Bronchial epithelial cell (primary cell): ENCODE data around the gene ECHDC3. TPM values are rescaled to one million over a fixed set of nuclear protein-coding genes. Genes with fewer than 3 reads are reported as not detected.
A peak's percentile ranks its signal among the peaks of the same experiment; 100 is the strongest.

ENCODE experiments used
- DNase-seq: peaks from one replicate; pipeline ENCODE4 v3.0.0-alpha.2; 2010; ENCODE audit warnings: low read depth
- FAIRE-seq: peaks from 2 replicates; lab custom pipeline; 2011; peaks lifted over from hg19 to GRCh38; lab: Jason Lieb, UNC
- H3K27me3 ChIP-seq: 2 replicates; pipeline ENCODE4 v1.5.1; 2011; ENCODE audit warnings: low read length; ENCODE audit not compliant: control insufficient read depth, insufficient read depth
- H3K36me3 ChIP-seq: 2 replicates; pipeline ENCODE4 v1.5.1; 2011; ENCODE audit warnings: low read length; ENCODE audit not compliant: control insufficient read depth, insufficient read depth
- H3K4me3 ChIP-seq: 2 replicates; pipeline ENCODE4 v1.5.1; 2011; ENCODE audit warnings: mild to moderate bottlenecking, low read depth, low read length, control low read depth
- CTCF ChIP-seq: IDR thresholded peaks from 2 replicates; pipeline ENCODE4 v1.5.1; 2011; ENCODE audit warnings: mild to moderate bottlenecking, moderate library complexity, low read length, control low read depth, inconsistent platforms; ENCODE audit not compliant: insufficient read depth, severe bottlenecking
- total RNA-seq: library from RNA; depleted of rRNA; stranded (reverse); fragments of >200 nt; gene quantifications from 2 replicates; pipeline ENCODE4 v1.2.1, GENCODE V29; 2014

ECHDC3 gene
- total RNA-seq: 1.6 and 10.0 TPM in 2 replicates

DNA sequence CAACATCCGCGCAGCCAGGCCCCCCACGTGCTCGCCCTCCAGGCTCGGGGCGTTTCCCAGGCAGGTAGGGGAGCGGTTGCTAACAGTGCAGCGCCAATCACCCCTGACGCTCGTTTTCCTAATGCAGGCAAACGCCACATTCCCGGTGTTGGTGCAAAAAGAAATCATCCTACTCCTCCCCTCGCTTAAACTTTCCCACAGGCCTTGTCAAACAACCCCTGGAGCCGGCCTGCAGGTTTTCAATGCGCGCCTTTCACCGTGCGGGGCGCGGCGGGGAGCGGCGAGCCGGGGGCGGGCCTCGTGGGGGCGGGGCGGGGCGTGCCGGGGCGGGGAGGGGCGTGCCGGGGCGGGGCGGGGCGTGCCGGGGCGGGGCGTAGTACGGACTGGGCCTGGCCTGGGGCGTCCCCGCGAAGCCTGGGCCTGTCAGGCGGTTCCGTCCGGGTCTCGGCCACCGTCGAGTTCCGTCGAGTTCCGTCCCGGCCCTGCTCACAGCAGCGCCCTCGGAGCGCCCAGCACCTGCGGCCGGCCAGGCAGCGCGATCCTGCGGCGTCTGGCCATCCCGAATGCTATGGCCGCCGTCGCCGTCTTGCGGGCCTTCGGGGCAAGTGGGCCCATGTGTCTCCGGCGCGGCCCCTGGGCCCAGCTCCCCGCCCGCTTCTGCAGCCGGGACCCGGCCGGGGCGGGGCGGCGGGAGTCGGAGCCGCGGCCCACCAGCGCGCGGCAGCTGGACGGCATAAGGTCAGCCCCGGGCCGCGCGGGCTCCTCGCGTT is at the start of gene ECHDC3:
TSS of gene ECHDC3 (plus strand) at position 374 of the 770 bp plus-strand sequence. CDS start at position 569, 195 bp downstream.
- Histone ChIP-seq H3K27me3 (no peaks in the 10 kb centered on the region), H3K36me3 (no peaks in the 10 kb centered on the region), H3K4me3 (peak within 1 kb of the TSS; percentile 62)
- no peak for FAIRE-seq
- no peak for TF ChIP-seq CTCF
- peak; percentile 27 for DNase-seq

GRCh38 chr10:11693376-11693775 is 48.8 kb upstream of the ECHDC3 start:
- H3K27me3 ChIP-seq: no peaks in the 10 kb centered on the region
- DNase-seq: no peak
- no peaks in the 10 kb centered on the region for H3K36me3 ChIP-seq
- FAIRE-seq: no peak
- TF ChIP-seq CTCF: no peak
- no peak overlapping the region for H3K4me3 ChIP-seq

DNA sequence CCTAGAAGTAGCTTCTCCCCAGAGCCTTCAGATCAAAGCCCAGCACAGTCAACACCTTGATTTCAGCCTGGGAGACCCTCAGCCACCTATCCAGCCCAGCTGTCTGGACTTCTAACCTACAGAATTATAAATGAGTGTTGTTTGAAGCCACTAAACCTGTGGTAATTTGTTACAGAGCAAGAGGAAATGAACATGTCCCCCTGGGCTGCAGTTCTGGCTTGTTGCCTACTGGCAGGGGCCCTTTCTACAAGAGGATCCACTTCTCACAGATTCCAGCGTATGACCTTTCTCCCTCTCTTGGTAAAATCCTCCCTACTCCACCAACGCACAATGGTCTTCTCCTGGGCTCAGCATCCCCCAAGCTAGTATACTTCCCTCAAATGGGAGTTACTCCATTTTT is 46.4 kb upstream of the ECHDC3 start:
- TF ChIP-seq CTCF: no peak
- FAIRE-seq (no peak), DNase-seq (no peak)
- no peaks in the 10 kb centered on the region for H3K36me3 ChIP-seq
- H3K4me3 ChIP-seq: no peak overlapping the region
- H3K27me3 ChIP-seq: no peaks in the 10 kb centered on the region

GRCh38 chr10:11697718-11698527 is 44.3 kb upstream of the ECHDC3 start:
- FAIRE-seq (no peak), DNase-seq (no peak)
- TF ChIP-seq CTCF: no peak
- no peaks in the 10 kb centered on the region for H3K36me3 ChIP-seq
- no peak overlapping the region for H3K4me3 ChIP-seq
- no peaks in the 10 kb centered on the region for H3K27me3 ChIP-seq

DNA sequence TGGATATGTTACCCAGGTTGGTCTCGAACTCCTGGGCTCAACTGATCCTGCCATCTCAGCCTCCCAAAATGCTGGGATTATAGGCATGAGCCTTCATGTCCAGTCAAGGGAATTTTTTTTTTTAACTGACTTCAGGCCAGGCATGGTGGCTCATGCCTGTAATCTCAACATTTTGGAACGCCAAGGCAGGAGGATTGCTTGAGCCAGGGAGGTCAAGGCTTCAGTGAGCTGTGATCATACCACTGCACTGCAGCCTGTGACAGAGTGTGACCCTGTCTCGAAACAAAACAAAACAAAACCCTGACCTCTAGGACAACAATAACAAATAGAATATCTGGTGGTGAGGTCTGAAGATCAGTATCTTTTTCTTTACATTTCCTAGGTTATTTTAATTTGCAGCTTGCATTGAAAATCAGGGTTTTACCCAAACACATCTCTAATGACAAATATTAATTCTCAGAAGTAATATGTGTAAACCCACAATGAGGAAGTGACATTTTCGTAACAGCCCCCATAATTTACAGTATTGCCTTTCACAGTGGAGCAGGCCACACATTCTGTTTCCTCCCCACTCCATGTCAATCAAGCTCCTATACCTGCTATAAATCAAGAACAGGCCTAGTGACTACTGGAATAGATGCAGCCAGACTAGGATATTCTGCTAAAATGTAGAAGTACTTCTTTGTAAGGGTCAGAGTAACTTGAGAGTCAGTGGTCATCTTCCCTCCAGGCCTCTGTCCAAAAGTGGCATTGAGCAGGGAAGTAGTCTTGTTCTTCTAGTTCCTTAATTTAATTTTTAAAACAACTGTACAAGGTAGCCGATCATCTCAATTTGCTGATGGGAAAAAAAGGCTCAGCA is 43.3 kb upstream of the ECHDC3 start:
- TF ChIP-seq CTCF: no peak
- FAIRE-seq: no peak

More for the DNA sequence above, 43.3 kb upstream of the ECHDC3 start:
- Histone ChIP-seq H3K36me3 (no peaks in the 10 kb centered on the region), H3K27me3 (no peaks in the 10 kb centered on the region), H3K4me3 (no peak overlapping the region)
- no peak for DNase-seq
